Loucy (cell line): ENCODE results near the gene SULT1C4.

Experiments used
- EZH2phosphoT487 ChIP-seq: fragments of 200-600 bp; IDR thresholded peaks from 2 replicates; pipeline ENCODE4 v1.6.1; 2018; ENCODE audit warnings: antibody characterized with exemption, mild to moderate bottlenecking, moderate library complexity, borderline replicate concordance
- TF ChIP-seq, protein P1 (sequence below): fragments of 200-600 bp; sonication (generic); conservative IDR thresholded peaks from 2 replicates; pipeline ENCODE4 v1.5.1; 2014; ENCODE audit warnings: mild to moderate bottlenecking, antibody characterized with exemption, low read length

DNA sequence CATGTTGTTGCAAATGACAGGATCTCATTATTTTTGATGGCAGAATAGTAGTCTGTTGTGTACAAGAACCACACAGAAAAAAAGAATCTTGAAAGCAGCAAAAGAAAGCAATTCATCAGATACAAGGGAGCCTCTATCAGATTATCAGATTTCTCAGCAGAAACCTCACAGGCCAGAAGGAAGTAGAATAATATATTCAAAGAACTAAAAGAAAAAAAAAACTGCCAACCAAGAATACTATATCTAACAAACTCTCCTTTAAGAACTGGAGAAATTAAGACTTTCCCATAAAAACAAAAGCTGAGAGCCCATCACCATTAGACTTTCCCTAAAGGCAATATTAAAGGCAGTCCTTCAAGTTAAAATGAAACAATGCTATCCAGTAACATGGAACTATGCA lies 15.4 kb downstream of the SULT1C4 start:
- TF ChIP-seq, protein P1, sequence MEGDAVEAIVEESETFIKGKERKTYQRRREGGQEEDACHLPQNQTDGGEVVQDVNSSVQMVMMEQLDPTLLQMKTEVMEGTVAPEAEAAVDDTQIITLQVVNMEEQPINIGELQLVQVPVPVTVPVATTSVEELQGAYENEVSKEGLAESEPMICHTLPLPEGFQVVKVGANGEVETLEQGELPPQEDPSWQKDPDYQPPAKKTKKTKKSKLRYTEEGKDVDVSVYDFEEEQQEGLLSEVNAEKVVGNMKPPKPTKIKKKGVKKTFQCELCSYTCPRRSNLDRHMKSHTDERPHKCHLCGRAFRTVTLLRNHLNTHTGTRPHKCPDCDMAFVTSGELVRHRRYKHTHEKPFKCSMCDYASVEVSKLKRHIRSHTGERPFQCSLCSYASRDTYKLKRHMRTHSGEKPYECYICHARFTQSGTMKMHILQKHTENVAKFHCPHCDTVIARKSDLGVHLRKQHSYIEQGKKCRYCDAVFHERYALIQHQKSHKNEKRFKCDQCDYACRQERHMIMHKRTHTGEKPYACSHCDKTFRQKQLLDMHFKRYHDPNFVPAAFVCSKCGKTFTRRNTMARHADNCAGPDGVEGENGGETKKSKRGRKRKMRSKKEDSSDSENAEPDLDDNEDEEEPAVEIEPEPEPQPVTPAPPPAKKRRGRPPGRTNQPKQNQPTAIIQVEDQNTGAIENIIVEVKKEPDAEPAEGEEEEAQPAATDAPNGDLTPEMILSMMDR = no peak
- TF ChIP-seq EZH2phosphoT487 = no peak
